Dermis microvascular lymphatic vessel endothelial cell (primary cell): ENCODE results near the gene SETD1A. TPM values are rescaled to one million over a fixed set of nuclear protein-coding genes. Genes with fewer than 3 reads are reported as not detected.
"Not testable (repeated sequence)": the region's sequence is repeated elsewhere in the genome, so short reads cannot be mapped to it uniquely, and the experiment has no call there.

ENCODE experiments used
- DNase-seq, 2 donors: peaks; one replicate each; pipeline versions ENCODE4 v3.0.0 to v3.0.0-alpha.2; 2010; ENCODE audit warnings: low read depth in 2 of 2
- total RNA-seq: library from RNA; depleted of rRNA; stranded (reverse); fragments of >200 nt; gene quantifications from 2 replicates; pipeline ENCODE4 v1.2.1, GENCODE V29; 2014

The SETD1A gene
- total RNA-seq, 1 donor from 2014 or later = 1.7 TPM

DNA sequence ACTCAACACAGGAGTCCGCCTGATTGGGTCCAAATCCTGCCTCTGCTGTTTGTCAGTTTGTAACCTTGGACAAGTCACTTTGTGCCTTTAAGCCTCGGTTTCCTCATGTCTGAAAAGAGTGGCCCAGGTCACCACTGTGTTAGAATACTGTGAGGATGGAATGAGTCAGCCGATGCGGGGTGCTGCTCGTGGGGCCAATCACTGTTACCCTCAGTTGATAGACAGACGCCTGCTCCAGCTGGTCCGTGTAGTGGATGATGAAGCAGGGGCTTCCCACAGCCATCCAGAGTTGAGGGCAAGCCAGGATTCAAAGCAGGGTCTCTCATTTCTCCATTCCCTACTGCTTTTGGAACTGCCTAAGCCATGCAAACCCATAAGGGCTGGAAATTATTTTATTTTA is 28.4 kb upstream of the SETD1A start:
- no peak for DNase-seq

DNA sequence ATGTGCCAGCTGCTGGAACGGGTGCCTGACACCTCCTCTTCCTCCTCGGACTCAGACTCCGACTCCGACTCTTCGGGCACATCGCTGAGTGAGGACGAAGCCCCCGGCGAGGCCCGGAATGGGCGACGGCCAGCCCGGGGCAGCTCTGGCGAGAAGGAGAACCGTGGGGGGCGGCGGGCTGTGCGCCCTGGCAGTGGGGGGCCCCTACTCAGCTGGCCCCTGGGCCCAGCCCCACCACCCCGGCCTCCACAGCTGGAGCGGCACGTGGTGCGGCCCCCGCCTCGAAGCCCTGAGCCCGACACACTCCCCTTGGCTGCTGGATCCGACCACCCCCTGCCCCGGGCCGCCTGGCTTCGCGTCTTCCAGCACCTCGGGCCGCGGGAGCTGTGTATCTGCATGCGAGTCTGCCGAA is 27.4 kb upstream of the SETD1A start:
- DNase-seq = no peak

DNA sequence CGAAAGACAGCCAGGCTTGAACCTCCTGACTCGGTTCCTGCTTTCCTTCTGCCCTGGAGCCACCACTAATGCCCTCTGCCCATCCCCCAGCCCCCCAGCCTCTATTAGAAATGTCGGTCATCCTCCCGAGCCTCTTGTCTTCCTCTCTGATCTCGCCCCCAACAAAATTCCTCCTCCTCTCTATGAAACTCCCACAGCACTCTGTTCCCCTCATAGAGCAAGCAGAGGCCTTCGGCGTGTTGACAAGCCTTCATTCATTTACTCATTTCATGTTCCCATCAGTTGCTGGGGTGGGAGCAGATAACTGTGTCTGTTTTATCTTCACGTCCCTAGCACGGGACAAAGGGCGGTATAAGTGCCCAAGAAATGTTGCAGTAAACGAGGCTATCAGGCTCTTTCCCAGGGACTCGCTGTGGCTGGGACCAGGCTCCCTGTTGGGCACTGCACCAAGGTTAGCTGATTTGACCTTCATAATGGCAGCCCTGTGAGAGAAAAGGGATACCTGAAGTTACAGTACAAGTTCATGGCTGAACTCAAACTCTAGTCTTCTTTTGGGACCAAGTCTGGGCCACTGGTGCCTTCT is 26.4 kb upstream of the SETD1A start:
- no peak for DNase-seq

DNA sequence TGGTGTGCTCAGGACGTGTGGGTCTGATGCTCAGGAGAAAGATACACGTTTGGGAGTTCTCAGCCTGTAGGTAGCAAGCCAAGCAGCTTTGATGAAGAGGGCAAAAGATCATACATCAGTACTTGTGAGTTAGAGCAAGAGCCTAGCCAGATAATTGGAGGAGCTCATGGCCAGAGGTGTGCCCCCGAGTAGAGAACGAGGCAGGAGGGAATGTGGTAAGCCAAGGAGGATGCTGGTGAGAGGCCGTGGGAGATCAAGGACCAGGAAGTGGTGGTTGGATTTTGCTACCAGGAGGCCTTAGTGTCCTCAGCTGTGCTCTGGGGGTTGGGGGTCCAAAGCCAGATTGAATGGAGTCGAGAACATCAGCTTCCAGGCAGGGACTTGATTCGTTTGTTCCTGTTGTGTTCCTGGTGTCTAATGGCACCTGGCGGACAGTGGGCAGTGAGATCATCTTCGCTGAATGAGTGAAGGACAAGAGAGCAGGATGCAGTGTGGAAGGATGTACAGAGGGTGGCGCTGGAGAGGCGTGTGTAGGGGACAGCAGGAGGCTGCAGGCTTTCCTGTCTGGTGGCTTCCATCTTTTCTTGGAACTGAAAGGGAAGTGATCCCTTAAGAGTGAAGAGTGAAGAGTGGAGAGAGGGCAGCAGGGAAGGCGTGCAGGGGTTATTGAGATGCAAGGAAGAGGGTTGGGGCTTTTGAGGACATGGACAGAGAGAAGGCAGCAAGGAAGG is 22.6 kb upstream of the SETD1A start:
- DNase-seq = peak in 1 of 2 donors; percentile 71

DNA sequence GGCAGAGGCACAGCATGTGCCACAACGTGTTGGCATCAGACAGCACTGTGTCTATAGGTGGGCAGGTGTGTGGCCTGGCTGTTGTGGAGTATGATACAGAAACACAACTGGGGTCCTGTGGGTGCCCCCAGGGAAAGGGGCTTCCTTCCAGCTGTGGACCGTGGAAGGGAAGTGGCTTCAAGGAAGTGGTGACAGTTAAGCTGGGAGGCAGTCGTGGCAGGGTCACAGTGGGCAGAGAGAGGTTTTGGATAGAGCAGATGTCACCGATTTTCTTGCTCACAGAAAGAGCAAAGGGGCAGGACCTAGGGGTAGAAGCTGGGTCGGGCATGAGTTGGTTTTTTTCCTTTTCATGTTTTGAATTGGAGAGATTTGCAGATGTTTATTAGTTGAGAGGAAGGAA is 19.9 kb upstream of the SETD1A start:
- DNase-seq = no peak

DNA sequence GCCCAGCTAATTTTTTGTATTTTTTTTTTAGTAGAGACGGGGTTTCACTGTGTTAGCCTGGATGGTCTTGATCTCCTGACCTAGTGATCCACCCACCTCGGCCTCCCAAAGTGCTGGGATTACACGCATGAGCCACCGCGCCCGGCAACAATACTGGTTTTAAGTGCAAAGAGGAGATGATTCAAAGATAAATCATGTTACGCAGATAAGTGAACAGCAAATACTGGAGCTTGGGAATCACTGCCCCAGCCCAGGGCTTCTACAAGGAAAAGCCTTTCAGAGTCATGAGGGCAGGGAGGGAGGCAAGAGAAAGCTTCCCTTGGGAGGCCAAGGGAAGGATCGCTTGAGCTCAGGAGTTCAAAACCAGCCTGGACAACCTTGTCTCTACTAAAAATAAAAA is 18.0 kb upstream of the SETD1A start:
- not testable (repeated sequence) for DNase-seq

DNA sequence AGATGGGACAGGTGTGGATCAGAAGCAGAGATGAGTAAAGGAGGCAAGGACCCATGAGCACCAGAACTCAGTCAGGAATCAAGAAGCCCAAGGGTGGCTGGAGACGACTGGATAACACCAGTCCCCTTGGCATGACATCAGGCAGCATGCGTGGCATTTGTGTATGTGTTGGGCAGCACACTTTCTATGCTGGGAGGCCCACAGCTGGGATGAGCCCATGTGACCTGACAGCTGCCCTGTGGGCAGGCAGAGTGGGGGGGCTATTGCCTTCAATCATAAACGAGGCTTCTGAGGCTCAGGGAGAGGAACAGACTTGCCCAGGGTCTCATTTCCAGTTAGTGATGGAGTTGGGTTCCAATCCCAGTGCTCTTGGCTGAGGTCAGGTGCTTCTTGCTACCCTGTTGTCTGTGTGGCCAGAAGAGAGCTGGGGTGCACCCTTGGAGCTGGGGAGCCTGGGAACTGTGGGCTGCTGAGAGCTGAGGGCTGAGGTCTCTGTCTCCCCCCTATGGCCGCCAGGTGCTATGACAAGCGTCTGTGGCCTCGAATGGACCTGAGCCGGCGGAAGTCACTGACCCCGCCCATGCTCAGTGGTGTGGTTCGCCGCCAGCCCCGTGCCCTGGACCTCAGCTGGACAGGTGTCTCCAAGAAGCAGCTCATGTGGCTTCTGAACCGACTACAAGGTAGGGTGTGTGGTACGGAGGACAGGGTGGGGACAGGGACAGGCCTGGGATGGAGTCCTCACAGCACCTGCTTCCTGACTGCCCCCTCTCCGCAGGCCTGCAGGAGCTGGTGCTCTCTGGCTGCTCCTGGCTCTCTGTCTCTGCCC is 15.7 kb upstream of the SETD1A start:
- DNase-seq = peak in 1 of 2 donors; percentile 72

DNA sequence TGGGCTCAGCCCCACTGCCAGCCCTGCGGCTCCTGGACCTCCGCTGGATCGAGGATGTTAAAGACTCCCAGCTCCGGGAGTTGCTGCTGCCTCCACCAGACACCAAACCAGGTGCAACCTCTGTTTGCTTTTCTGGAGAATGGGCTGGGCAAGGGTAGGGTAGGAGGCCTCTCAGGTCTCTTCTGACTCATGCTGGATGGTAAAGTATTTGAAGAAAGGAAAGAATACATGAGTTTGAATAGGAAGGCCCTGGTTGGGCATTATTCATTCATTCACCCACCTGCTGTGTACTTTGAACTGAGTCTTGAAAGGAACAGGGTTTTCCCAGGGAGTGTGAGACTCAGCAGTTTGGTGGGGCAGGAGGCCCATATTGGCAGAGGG is 15.1 kb upstream of the SETD1A start:
- DNase-seq = no peak

DNA sequence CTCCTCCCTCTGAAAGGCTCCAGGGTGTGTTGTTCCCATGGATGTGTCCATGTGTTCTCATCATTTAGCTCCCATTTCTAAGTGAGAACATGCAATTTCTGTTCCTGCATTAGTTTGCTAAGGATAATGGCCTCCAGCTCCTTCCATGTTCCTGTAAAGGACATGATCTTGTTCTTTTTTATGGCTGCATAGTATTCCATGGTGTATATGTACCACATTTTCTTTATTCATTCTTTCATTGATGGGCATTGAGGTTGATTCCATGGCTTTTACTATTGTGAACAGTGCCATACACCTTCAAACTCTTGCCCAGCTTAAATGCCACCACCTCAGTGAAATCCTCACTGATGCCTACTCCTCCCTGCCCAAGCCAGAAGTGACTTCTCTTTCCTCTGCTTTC is 13.2 kb upstream of the SETD1A start:
- DNase-seq = no peak

DNA sequence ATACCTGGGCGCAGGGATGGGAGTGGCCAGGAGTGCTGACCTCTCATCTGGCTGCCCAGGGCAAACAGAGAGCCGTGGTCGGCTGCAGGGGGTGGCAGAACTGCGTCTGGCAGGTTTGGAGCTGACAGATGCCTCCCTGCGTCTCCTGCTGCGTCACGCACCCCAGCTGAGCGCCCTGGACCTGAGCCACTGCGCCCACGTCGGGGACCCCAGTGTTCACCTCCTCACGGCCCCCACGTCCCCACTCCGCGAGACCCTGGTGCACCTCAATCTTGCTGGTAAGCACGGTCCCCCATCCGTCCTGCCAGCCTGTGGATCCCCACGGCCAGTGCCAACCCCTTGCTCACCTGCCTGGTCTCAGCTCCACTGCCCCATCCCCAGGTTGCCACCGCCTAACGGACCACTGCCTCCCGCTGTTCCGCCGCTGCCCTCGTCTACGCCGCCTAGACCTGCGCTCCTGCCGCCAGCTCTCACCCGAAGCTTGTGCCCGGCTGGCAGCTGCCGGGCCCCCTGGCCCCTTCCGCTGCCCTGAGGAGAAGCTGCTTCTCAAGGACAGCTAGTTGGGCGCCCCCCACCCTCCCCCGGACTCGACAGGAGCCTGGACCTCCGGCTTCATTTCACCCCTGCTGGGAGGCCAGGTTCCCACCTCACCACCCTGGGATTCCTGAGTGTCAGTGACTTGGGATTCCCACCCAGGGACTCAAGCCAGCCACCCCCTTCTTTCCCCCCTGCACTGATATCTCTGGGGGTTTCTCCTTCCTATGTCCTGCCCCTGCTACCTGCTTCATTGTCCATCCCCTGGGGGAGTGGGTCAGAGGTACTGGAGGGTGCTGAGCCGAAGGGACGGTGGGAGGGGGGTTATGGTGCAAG is 10.6 kb upstream of the SETD1A start:
- no peak for DNase-seq

DNA sequence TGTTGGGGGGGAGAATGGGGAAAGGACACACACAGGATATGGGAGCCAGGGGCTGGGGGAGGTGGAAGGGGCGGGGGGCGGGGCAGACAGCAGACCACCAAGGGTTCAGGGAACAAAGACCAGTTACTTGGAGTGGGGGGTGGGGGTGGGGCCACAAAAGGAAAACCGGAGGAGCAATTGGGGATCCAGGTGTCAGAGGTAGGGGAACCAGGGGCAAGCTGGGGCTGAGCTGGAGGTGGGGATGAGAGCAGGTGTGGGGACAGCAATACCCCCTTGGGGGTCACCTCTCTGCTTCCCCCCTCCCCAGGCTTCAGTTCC is 10.1 kb upstream of the SETD1A start:
- no peak for DNase-seq

DNA sequence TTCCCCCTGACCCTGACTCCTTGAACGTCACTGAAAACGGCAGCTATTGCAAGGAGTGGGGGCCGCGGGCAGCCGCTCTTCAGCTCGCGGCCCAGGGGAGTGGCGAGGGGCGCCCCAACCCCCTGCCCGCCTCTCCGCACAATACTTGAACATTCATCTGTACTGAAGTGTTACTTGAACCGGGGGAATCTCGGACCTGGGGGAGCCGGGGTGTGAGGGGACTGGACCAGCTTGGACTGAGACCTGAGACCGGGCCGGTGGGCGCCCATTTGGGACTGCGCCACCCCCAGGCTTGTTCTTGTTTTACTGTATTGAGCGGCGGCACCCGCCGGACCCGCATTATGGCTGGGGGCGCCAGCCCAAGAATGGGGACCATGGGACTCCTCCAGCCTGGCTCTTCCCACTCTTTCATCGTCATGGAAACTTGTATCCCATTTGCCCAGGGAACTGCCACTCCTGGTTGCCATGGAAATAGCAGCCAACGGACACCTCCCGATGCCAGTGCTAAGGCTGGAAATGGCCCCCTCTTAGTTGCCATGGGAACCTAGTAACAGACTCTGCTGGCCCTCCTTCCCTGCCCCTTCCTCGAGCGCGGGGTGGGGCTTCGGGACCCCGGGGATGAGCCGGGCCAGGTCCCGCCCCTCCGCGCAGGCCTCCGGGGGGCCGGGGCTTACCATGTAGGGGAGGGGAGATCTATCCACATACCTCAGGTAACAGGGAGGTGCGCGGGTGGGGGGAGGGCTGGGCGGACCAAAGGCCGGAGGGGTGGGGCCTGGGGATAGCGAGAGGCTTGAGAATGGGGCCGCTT is 9.5 kb upstream of the SETD1A start:
- DNase-seq = peak; percentile 94 to 97

DNA sequence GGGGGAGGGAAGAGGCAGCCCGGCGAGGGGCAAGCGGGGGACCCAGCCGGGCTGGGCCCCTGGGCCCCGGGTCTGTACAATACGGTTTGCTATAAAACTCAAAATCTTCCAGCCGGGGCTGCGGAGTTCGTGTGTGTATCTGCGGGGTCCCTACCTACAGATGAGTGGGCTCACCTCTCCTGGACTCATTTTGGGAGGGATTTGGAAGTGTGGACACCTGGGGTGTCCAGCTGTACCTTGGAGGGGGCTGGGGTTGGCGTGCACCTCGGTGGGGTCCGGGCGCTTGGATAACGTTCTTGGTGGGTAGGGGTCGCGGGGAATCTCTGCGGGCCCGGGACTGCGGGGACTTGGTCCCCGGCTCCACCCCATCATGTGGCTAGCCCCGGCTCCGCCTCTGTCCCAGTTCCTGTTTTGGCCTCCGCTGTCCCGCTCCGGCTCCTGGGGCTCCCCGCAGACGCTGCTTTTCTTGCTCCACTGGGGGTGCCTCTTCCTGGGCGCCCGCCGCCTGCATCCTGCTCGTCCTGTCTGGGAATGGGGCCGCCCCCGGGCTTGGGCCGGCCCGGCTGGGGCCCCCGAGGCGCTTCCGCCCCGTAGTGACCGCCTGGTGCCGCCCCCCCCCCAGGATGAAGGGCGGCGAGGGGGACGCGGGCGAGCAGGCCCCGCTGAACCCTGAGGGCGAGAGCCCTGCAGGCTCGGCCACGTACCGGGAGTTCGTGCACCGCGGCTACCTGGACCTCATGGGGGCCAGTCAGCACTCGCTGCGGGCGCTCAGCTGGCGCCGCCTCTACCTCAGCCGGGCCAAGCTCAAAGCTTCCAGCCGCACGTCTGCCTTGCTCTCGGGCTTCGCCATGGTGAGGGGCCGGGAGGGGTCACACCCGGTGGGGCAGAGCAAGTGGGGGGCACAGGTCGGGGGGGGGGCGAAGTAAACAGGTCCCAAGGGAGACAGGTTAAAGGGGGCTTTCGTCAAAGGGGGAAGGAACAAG is 8.6 kb upstream of the SETD1A start, which contains the start of gene ORAI3:
ORAI3 (plus strand) TSS at position 402 of the 983 bp plus-strand sequence; CDS start at position 624, 222 bp downstream.
- peak in 1 of 2 donors; percentile 65 for DNase-seq

DNA sequence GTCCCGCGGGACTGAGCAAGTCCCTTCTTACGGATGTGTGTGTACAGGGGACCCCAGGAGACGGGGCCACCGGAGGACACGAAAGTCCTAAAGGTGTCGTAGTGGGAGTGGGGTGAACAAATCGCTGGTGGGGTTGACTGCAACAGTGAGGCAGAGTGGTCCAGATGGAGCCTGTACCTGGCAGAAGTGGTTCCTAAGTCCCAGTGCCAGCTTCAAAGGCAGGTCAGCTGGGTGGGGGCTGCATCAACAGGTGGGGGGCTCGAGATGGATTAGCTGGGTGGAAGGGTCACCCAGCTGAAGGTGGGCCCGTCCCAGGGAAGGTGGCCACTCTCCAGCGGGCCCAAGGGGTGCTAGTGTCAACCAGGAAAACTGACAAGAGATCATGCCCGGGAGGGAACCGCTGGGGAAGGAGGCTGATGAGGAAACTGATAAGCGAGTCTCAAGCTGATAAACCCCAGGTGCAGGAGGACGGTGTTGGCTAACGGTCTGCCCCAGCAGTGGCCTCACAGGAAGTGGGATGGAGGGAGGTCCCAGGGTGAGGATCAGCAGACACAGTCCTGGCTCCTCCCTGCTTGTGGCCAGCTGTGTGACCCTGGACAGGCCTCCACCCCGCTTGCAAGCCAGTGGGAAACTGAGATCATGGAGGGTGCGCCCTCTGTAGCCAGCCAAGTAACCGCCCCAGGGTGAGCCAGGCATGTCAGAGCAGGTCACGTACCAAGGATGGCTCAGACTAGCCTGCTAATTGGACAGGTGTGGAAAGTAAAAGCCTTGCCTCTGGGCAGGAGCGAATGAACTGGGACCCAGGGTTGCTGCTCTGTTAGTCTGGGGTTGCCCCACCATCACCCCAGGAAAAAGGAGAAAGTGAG is 7.7 kb upstream of the SETD1A start:
- peak in 1 of 2 donors; percentile 64 for DNase-seq

DNA sequence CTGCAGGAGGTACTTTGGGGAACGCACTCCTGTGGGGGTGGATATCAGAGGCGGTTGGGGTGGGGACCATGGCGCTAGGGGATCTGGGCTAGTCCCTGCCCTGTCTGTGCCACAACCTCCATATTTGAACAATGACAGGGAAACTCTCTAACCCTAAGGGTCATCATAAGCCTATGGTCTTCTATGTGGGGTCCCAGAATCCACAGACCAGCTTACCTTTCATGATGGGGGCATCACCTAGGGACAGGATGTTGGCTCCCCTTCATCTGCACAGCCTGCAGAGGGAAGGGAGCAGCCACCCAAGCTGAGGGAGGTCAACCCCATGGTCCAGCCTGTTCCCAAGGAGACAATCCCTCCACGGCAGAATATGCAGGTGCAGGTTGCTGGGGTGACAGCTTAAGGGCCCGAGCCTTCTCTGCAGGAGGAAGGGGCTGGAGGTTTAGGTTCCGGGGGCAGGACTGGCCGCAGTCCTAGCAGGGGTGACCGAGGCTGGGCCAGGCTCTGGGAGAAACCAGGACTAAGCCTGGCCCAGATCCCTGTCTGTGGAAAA is 7.0 kb upstream of the SETD1A start:
- no peak for DNase-seq

DNA sequence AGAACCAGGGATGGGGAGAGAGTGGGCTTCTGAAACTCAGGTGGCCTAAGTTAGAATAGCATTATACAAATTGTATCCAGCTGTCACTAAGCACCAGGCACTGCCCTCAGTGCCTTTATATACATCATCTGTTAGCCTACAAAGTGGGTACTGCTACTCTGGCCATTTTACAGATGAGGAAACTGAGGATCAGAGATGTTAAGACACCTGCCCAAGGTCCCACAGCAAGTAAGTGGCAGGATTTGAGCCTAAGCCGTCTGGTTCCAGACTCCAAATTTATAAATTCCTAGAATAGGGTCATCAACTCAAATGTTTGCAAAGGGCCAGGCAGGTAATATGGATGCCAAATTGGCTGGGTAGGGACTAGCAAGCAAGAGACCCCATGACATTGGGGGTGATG is 6.4 kb upstream of the SETD1A start:
- DNase-seq = no peak

DNA sequence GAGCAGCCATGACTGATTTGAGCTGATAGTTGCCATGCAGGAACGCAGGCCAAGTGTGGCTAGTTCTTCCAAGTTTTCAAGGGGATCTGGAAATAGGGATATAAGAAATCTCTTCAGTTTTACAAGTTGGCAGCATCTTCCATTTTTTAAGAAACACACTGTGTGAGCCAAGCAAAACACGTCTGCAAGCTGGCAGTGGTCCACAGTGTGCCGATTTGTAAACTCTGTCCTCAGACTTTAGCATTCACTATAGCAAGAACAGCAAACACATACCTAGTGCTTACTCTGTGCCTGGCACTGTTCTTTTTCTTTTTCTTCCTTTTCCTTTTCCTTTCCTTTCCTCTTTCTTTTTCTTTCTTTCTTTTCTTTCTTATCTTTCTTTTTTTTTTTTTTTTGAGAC is 5.8 kb upstream of the SETD1A start:
- peak in 1 of 2 donors; percentile 35 for DNase-seq

DNA sequence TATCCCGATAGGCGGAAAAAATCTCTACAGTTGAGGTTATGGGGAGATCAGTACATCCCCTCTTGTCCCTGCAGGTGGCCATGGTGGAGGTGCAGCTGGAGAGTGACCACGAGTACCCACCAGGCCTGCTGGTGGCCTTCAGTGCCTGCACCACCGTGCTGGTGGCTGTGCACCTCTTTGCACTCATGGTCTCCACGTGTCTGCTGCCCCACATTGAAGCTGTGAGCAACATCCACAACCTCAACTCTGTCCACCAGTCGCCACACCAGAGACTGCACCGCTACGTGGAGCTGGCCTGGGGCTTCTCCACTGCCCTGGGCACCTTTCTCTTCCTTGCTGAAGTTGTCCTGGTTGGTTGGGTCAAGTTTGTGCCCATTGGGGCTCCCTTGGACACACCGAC is 4.4 kb upstream of the SETD1A start:
- no peak for DNase-seq
